GM15510 (cell line): Measurements from ENCODE around the gene SMOC2.

ENCODE experiments used
- POLR2A ChIP-seq: IDR thresholded peaks from 3 replicates; pipeline ENCODE4 v1.6.1; 2011; ENCODE audit warnings: borderline replicate concordance; ENCODE audit not compliant: insufficient read length; ENCODE audit errors: extremely low read depth

SMOC2 gene

GRCh38 chr6:168546151-168546550, 105.2 kb downstream of the SMOC2 start:
- TF ChIP-seq POLR2A: no peak

- TF ChIP-seq POLR2A: no peak
These were observed 105.7 kb downstream of the SMOC2 start for GRCh38 chr6:168546730-168547129.

- no peak for TF ChIP-seq POLR2A
These were observed 109.3 kb downstream of the SMOC2 start for GRCh38 chr6:168550326-168550725.

GRCh38 chr6:168554472-168554871, 113.5 kb downstream of the SMOC2 start:
- no peak for TF ChIP-seq POLR2A

GRCh38 chr6:168554898-168555617, 114.1 kb downstream of the SMOC2 start:
- no peak for TF ChIP-seq POLR2A

GRCh38 chr6:168555618-168556273, 114.8 kb downstream of the SMOC2 start:
- no peak for TF ChIP-seq POLR2A

GRCh38 chr6:168557512-168557911, 116.5 kb downstream of the SMOC2 start:
- TF ChIP-seq POLR2A: no peak

- no peak for TF ChIP-seq POLR2A
These were observed 117.7 kb downstream of the SMOC2 start for GRCh38 chr6:168558686-168559085.

GRCh38 chr6:168559574-168560098, 118.7 kb downstream of the SMOC2 start:
- TF ChIP-seq POLR2A: no peak

- no peak for TF ChIP-seq POLR2A
These were observed 119.1 kb downstream of the SMOC2 start for GRCh38 chr6:168560126-168560525.

- TF ChIP-seq POLR2A: no peak
These were observed 121.7 kb downstream of the SMOC2 start for GRCh38 chr6:168562576-168563151.

- TF ChIP-seq POLR2A: no peak
These were observed 122.7 kb downstream of the SMOC2 start for GRCh38 chr6:168563656-168564055.

GRCh38 chr6:168565112-168565511, 124.1 kb downstream of the SMOC2 start:
- no peak for TF ChIP-seq POLR2A

- TF ChIP-seq POLR2A: no peak
These were observed 129.2 kb downstream of the SMOC2 start for GRCh38 chr6:168570211-168570610.

- no peak for TF ChIP-seq POLR2A
These were observed 130.3 kb downstream of the SMOC2 start for GRCh38 chr6:168571268-168571667.
